ENCODE data around the gene ULK4.

GRCh38 chr3:41265823-41266273, 696.1 kb downstream of the ULK4 start:
- TF ChIP-seq CTCF (IDR thresholded peaks at IDR 0.05; ENCODE audit: insufficient read depth, low read length, poor library complexity, severe bottlenecking) (no peak), EZH2phosphoT487 (conservative IDR thresholded peaks at IDR 0.05; ENCODE audit: low read length) (no peak)

Measured in SU-DHL-6 (cell line).